ENCODE data around the gene ANKRD44.
A peak's percentile ranks its signal among the peaks of the same experiment; 100 is the strongest.

ANKRD44 gene

GRCh38 chr2:196971574-196972279 is 338.9 kb downstream of the ANKRD44 start:
- no peak for DNase-seq

GRCh38 chr2:196970099-196970498 is 340.5 kb downstream of the ANKRD44 start:
- no peak for DNase-seq

- DNase-seq: no peak
Observed at GRCh38 chr2:196968516-196968915, 342.1 kb downstream of the ANKRD44 start.

- no peak for DNase-seq
Observed at GRCh38 chr2:196967775-196968174, 342.8 kb downstream of the ANKRD44 start.

GRCh38 chr2:196967116-196967515 is 343.5 kb downstream of the ANKRD44 start:
- peak; percentile 81 for DNase-seq

- no peak for DNase-seq
Observed at GRCh38 chr2:196966061-196966460, 344.5 kb downstream of the ANKRD44 start.

GRCh38 chr2:196965651-196966050 is 344.9 kb downstream of the ANKRD44 start:
- no peak for DNase-seq

GRCh38 chr2:196963961-196964360 is 346.6 kb downstream of the ANKRD44 start:
- DNase-seq: no peak

GRCh38 chr2:196963043-196963442 is 347.5 kb downstream of the ANKRD44 start:
- DNase-seq: no peak

- no peak for DNase-seq
Observed at GRCh38 chr2:196962325-196962724, 348.3 kb downstream of the ANKRD44 start.

GRCh38 chr2:196961889-196962288 is 348.7 kb downstream of the ANKRD44 start:
- no peak for DNase-seq

GRCh38 chr2:196959734-196960338 is 350.7 kb downstream of the ANKRD44 start:
- DNase-seq: peak; percentile 35

- no peak for DNase-seq
Observed at GRCh38 chr2:196959281-196959680, 351.3 kb downstream of the ANKRD44 start.

GRCh38 chr2:196957881-196958525 is 352.6 kb downstream of the ANKRD44 start:
- DNase-seq: peak; percentile 45

GRCh38 chr2:196957442-196957841 is 353.1 kb downstream of the ANKRD44 start:
- no peak for DNase-seq

GRCh38 chr2:196956069-196956468 is 354.5 kb downstream of the ANKRD44 start:
- no peak for DNase-seq

- peak; percentile 64 for DNase-seq
Observed at GRCh38 chr2:196955036-196955435, 355.5 kb downstream of the ANKRD44 start.

GRCh38 chr2:196954001-196954400 is 356.6 kb downstream of the ANKRD44 start:
- DNase-seq: peak; percentile 100

- DNase-seq: no peak
Observed at GRCh38 chr2:196952936-196953335, 357.6 kb downstream of the ANKRD44 start.

GRCh38 chr2:196951973-196952372 is 358.6 kb downstream of the ANKRD44 start:
- peak; percentile 56 for DNase-seq

GRCh38 chr2:196949116-196949515 is 361.5 kb downstream of the ANKRD44 start:
- no peak for DNase-seq

GRCh38 chr2:196944570-196944969 is 366.0 kb downstream of the ANKRD44 start:
- no peak for DNase-seq

GRCh38 chr2:196941398-196942078 is 369.0 kb downstream of the ANKRD44 start:
- no peak for DNase-seq

- no peak for DNase-seq
Observed at GRCh38 chr2:196939371-196939770, 371.2 kb downstream of the ANKRD44 start.

Data from NCI-H748 treated with DMSO at 0.1 percent for 48 hours (cell line).